Fibroblast of lung (primary cell): ENCODE data around the gene CC2D1A.

ENCODE experiments used
- EZH2 ChIP-seq: IDR thresholded peaks from 2 replicates; pipeline ENCODE4 v1.5.1; 2012; ENCODE audit warnings: low read length, control low read depth, mild to moderate bottlenecking; ENCODE audit errors: missing control alignments
- TF ChIP-seq, protein P1 (sequence below), 2 donors: IDR thresholded peaks in 1 of 2; conservative IDR thresholded peaks in 1 of 2; 1 replicate in 1 of 2; 2 replicates in 1 of 2; pipeline ENCODE4 v1.5.1; 2011 to 2012; ENCODE audit warnings: low read length in 2 of 2, control low read depth in 1 of 2, inconsistent platforms in 1 of 2, low read depth in 1 of 2, mild to moderate bottlenecking in 1 of 2

GRCh38 chr19:13955662-13956364 is 49.8 kb downstream of the CC2D1A start:
- TF ChIP-seq, protein P1, sequence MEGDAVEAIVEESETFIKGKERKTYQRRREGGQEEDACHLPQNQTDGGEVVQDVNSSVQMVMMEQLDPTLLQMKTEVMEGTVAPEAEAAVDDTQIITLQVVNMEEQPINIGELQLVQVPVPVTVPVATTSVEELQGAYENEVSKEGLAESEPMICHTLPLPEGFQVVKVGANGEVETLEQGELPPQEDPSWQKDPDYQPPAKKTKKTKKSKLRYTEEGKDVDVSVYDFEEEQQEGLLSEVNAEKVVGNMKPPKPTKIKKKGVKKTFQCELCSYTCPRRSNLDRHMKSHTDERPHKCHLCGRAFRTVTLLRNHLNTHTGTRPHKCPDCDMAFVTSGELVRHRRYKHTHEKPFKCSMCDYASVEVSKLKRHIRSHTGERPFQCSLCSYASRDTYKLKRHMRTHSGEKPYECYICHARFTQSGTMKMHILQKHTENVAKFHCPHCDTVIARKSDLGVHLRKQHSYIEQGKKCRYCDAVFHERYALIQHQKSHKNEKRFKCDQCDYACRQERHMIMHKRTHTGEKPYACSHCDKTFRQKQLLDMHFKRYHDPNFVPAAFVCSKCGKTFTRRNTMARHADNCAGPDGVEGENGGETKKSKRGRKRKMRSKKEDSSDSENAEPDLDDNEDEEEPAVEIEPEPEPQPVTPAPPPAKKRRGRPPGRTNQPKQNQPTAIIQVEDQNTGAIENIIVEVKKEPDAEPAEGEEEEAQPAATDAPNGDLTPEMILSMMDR (conservative IDR thresholded peaks at IDR 0.05 in 1 of 2, IDR thresholded peaks at IDR 0.05 in 1 of 2; ENCODE audit: low read depth in 1 of 2, low read length in 2 of 2) = no peak
- no peak for TF ChIP-seq EZH2
